HG02642 (cell line): Measurements from ENCODE around the gene MYH6.
"Not testable (repeated sequence)": the region's sequence is repeated elsewhere in the genome, so short reads cannot be mapped to it uniquely, and the experiment has no call there.

Source experiments
- ATAC-seq: cut with Tn5 transposase; IDR thresholded peaks from one replicate; pipeline ENCODE4 v1.9.1; 2021; ENCODE audit warnings: mild to moderate bottlenecking; ENCODE audit not compliant: unreplicated experiment, poor library complexity

MYH6 gene

GRCh38 chr14:23407516-23408306 is at the start of gene MYH6:
TSS of gene MYH6 (minus strand) at chr14:23408273. CDS start at chr14:23407223, 1,050 bp downstream.
- ATAC-seq: no peak

DNA sequence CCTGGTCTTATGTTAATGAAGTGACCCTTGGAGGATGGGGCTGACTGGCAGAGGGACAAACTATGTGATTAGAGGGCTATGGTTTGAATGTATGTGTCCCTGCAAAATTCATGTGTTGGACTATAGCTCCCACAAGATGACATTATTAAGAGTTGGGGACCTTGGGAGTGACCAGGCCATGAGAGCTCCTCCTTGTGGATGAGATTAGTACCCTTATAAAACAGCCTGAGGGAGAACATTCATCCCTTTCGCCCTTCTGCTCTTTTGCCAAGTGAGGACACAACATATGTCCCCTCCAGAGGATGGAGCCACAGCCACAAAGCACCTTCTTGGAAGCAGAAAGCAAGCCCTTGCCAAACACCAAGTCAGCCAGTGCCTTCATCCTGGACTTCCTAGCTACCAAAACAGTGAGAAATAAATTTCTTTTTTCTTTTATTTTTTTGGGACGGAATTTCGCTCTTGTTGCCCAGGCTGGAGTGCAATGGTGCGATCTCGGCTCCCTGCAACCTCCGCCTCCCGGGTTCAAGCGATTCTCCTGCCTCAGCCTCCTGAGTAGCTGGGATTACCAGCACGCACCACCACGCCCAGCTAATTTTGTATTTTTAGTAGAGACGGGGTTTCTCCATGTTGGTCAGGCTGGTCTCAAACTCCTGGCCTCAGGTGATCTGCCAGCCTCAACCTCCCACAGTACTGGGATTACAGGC is 49.0 kb upstream of the MYH6 start:
- ATAC-seq: not testable (repeated sequence)

- ATAC-seq: no peak
Measured at GRCh38 chr14:23454445-23454856, 46.4 kb upstream of the MYH6 start.

GRCh38 chr14:23452237-23452636 is 44.2 kb upstream of the MYH6 start:
- no peak for ATAC-seq

DNA sequence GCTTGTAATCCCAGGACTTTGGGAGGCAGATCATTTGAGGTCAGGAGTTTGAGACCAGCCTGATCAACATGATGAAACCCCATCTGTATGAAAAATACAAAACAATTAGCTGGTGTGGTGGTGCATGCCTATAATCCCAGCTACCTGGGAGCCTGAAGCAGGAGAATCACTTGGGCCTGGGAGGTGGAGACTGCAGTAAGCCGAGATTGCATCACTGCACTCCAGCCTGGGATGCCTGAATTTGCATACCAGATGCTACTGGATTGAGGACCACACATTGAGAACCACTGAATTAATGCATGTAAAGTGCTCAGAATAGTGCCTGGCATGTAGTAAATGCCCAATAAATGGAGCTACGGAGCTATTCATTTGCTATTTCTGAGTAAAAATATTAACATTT is 42.3 kb upstream of the MYH6 start:
- no peak for ATAC-seq

GRCh38 chr14:23449314-23449713 is 41.2 kb upstream of the MYH6 start:
- ATAC-seq: no peak

- no peak for ATAC-seq
Measured at GRCh38 chr14:23447361-23448350, 39.6 kb upstream of the MYH6 start.

GRCh38 chr14:23446291-23446851 is 38.3 kb upstream of the MYH6 start:
- ATAC-seq: no peak

DNA sequence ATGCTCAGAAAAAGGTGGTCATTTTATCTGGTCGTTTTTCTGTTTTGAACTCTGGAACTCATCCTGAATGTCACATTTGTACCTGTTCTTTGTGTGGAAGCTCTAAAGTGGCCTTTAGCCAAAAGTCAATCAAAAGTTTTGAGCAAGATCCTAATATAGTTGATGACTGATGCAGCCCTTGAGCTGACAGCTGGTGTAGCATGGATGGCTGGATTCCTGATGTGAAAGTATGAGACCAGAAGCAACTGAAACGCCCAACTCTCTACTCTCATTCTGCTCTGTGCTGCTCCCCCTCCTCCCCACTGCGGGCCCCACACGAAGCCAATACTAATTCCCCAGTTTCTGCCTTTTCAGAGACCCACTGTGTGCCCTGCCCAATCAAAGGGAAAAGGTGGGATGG is 37.7 kb upstream of the MYH6 start:
- no peak for ATAC-seq

DNA sequence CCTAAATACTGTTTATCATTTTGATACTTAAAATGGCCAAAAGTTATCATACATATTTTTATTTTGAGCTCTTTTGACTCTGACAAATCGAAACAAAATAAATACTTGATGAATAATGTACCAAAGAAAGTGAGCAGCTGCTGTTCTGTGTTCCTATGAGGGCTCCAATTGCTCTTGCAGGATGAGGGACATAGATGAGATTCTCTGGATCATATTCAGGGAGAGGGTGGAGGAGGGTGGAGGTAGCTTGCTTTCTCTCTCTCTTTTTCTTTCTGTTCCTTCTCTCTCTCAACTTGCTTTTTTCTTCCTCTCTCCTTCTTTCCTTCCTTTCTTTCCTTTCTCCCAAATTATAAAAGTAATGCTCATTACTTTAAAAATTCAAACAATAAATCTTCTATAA is 36.2 kb upstream of the MYH6 start:
- no peak for ATAC-seq

- no peak for ATAC-seq
Measured at GRCh38 chr14:23443881-23444280, 35.8 kb upstream of the MYH6 start.

GRCh38 chr14:23443411-23443812 is 35.3 kb upstream of the MYH6 start:
- no peak for ATAC-seq

- ATAC-seq: no peak
Measured at GRCh38 chr14:23442721-23443356, 34.8 kb upstream of the MYH6 start.

- ATAC-seq: no peak
Measured at GRCh38 chr14:23441076-23441475, 33.0 kb upstream of the MYH6 start.

- ATAC-seq: no peak
Measured at GRCh38 chr14:23439107-23439835, 31.2 kb upstream of the MYH6 start.

DNA sequence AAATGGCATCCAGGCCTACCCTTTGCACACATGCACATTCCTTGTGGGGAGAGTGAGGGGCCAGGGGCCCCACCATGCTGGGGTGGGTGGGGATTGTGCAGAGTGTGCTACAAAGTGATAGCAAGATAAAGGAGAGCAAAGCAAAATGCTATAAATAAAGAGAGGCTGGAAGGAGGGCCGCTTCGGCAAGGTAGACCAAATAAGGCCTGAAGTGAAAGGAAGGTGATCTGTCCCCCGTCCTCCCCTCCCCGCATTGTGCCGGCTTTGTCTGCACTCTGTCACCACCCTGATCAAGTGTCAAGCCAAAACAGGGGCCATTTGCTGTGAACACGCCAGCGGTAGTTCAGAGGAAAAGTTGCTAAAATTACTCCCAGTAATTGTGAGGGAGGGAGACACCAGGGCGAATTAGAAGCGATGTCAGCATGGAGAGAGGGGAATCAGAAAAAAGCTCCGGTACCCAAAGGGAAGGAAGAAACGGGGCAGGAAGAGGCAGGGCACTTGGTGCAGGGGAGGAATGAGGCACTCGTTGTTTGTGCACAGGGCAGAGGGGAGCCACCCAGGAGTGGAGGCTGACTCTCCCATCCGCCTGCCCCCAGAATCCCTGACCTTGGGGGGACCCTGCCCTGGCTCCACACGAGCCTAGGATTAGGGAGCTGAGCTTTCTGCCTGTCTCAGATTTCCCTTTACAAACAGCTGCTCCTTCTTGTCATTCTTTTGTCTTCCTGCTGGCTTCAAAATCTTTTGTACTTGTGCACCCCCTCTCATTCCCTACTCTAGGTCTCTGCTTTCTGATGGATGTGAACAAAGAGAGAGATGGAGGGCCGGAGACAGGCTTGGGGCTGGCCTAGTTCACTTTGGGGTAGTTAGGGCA is 30.3 kb upstream of the MYH6 start:
- no peak for ATAC-seq

- no peak for ATAC-seq
Measured at GRCh38 chr14:23437133-23438100, 29.3 kb upstream of the MYH6 start.
